K562 (cell line): Measurements from ENCODE around the gene TNIK. TPM values are rescaled to one million over a fixed set of nuclear protein-coding genes. Genes with fewer than 3 reads are reported as not detected.

Source experiments
- ARID4B ChIP-seq: sonication (generic); formaldehyde crosslinking; IDR thresholded peaks from 2 replicates; pipeline ENCODE4 v1.8.0; 2022; ENCODE audit warnings: mild to moderate bottlenecking, missing genetic modification reagents
- FOXO4 ChIP-seq: fragments of 450-650 bp; formaldehyde crosslinking; IDR thresholded peaks from 2 replicates; pipeline ENCODE4 v1.4.0; 2020; ENCODE audit warnings: mild to moderate bottlenecking, moderate library complexity
- NCOA2 ChIP-seq, 2 experiments: fragments of 450-650 bp; IDR thresholded peaks; 2 replicates each; pipeline ENCODE4 v1.6.1; 2018; ENCODE audit warnings: mild to moderate bottlenecking in 2 of 2, moderate library complexity in 1 of 2; ENCODE audit not compliant: partially characterized antibody in 2 of 2
- RB1 ChIP-seq: fragments of 450-650 bp; IDR thresholded peaks from 2 replicates; pipeline ENCODE4 v1.6.1; 2017; ENCODE audit warnings: low read depth, mild to moderate bottlenecking
- TRIM24 ChIP-seq, 2 experiments: fragments of 450-650 bp; IDR thresholded peaks; 2 replicates each; pipeline ENCODE4 v1.6.1; 2016
- UBTF ChIP-seq, 2 experiments: IDR thresholded peaks; 2 replicates each; pipeline ENCODE4 v1.6.1; 2012; ENCODE audit warnings: improper control_type of control experiment in 2 of 2, low read depth in 2 of 2, low read length in 2 of 2, borderline replicate concordance in 1 of 2
- WHSC1 ChIP-seq: IDR thresholded peaks from one replicate; pipeline ENCODE4 v1.6.1; 2012; ENCODE audit warnings: low read length, control low read depth, inconsistent platforms
- XRCC3 ChIP-seq: fragments of 450-650 bp; IDR thresholded peaks from 2 replicates; pipeline ENCODE4 v1.6.1; 2017; ENCODE audit warnings: mild to moderate bottlenecking, moderate library complexity
- ZBED1 ChIP-seq: IDR thresholded peaks from 2 replicates; pipeline ENCODE4 v1.6.1; 2014
- polyA plus RNA-seq, 8 experiments: library from polyadenylated mRNA; depleted of rRNA in 4 of 8; stranded (reverse) in 5 of 8; unstranded in 3 of 8; fragments of >200 nt; fragmentation: Nextera tagmentation in 2 of 8; fragmentation: Illumina TruSeq in 1 of 8; extraction: Ambion mirVana in 2 of 8; extraction: Trizol in 1 of 8; gene quantifications; 2 replicates each; pipeline versions ENCODE4 v1.2.1 to v1.2.3, GENCODE V29; 2011 to 2014; ENCODE audit warnings: inconsistent platforms in 1 of 8, missing spikeins in 1 of 8
- total RNA-seq, 7 experiments: library from RNA; depleted of rRNA in 6 of 7; stranded (reverse); fragments of >200 nt in 6 of 7; fragmentation: Illumina TruSeq in 2 of 7; extraction: Trizol in 2 of 7; gene quantifications; 2 replicates each; pipeline versions ENCODE4 v1.2.1 to v1.2.3, GENCODE V29; 2011 to 2021; ENCODE audit warnings: low replicate concordance in 1 of 7
- TF ChIP-seq, protein P1 (sequence below), 2 experiments: IDR thresholded peaks; 2 replicates each; pipeline ENCODE4 v1.6.1; 2011; ENCODE audit warnings: borderline replicate concordance in 1 of 2, control low read depth in 1 of 2, low read depth in 1 of 2, low read length in 1 of 2, mild to moderate bottlenecking in 1 of 2, mixed read lengths in 1 of 2, moderate library complexity in 1 of 2; ENCODE audit not compliant: insufficient read depth in 1 of 2, insufficient read length in 1 of 2, poor library complexity in 1 of 2, severe bottlenecking in 1 of 2; ENCODE audit errors: extremely low read depth in 1 of 2
- TF ChIP-seq, protein P2 (sequence below): fragments of 250-450 bp; sonication (Bioruptor Pico); IDR thresholded peaks from 2 replicates; pipeline ENCODE4 v1.5.0; 2021; ENCODE audit warnings: mild to moderate bottlenecking, borderline replicate concordance

The TNIK gene
- total and polyA plus RNA-seq, 9 of the 15 experiments (the other 6 are each of a cell fraction or from before 2014, with no cell fraction given), result 6.6 to 39.0 (median 24.7) TPM

GRCh38 chr3:171159024-171159821 lies 301.0 kb downstream of the TNIK start (continued):
- TF ChIP-seq FOXO4, result no peak
- no peak for TF ChIP-seq WHSC1
- no peak for TF ChIP-seq XRCC3
- TF ChIP-seq RB1, result 0 out of 2 replicates have a peak, but pooled peaks have one; percentile 5
- TF ChIP-seq, protein P1, sequence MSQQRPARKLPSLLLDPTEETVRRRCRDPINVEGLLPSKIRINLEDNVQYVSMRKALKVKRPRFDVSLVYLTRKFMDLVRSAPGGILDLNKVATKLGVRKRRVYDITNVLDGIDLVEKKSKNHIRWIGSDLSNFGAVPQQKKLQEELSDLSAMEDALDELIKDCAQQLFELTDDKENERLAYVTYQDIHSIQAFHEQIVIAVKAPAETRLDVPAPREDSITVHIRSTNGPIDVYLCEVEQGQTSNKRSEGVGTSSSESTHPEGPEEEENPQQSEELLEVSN (IDR thresholded peaks at IDR 0.05; ENCODE audit: borderline replicate concordance in 1 of 2, extremely low read depth in 1 of 2, insufficient read depth in 1 of 2, insufficient read length in 1 of 2, low read depth in 1 of 2, low read length in 1 of 2, poor library complexity in 1 of 2, severe bottlenecking in 1 of 2), result peak; percentile 67 to 75
- peak in 1 of 2 experiments; percentile 43 for TF ChIP-seq NCOA2 (IDR thresholded peaks at IDR 0.05; ENCODE audit: partially characterized antibody in 2 of 2)
- TF ChIP-seq, protein P2, sequence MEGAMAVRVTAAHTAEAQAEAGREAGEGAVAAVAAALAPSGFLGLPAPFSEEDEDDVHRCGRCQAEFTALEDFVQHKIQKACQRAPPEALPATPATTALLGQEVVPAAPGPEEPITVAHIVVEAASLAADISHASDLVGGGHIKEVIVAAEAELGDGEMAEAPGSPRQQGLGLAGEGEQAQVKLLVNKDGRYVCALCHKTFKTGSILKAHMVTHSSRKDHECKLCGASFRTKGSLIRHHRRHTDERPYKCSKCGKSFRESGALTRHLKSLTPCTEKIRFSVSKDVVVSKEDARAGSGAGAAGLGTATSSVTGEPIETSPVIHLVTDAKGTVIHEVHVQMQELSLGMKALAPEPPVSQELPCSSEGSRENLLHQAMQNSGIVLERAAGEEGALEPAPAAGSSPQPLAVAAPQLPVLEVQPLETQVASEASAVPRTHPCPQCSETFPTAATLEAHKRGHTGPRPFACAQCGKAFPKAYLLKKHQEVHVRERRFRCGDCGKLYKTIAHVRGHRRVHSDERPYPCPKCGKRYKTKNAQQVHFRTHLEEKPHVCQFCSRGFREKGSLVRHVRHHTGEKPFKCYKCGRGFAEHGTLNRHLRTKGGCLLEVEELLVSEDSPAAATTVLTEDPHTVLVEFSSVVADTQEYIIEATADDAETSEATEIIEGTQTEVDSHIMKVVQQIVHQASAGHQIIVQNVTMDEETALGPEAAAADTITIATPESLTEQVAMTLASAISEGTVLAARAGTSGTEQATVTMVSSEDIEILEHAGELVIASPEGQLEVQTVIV, result no peak
- peak; percentile 42 to 71; a peak in 3 of 4 replicates for TF ChIP-seq TRIM24 (IDR thresholded peaks at IDR 0.05)
- TF ChIP-seq UBTF (IDR thresholded peaks at IDR 0.05; ENCODE audit: borderline replicate concordance in 1 of 2, low read depth in 2 of 2, low read length in 2 of 2), result no peak
- TF ChIP-seq ZBED1, result no peak
- TF ChIP-seq ARID4B (CRISPR knock-in tag), result no peak
